GM12878 (cell line): ENCODE results near the gene SEMA4D. TPM values are rescaled to one million over a fixed set of nuclear protein-coding genes. Genes with fewer than 3 reads are reported as not detected.

Experiments used
- ATAC-seq: fragments of 200-7000 bp; cut with Tn5 transposase; 3 replicates; pipeline ENCODE4 v1.9.1; 2020; ENCODE audit warnings: mild to moderate bottlenecking, moderate library complexity
- BruUV-seq: library from RNA; stranded (reverse); fragments of 400-500 nt; replicated peaks from 2 replicates; lab custom pipeline; 2021; lab: Mats Ljungman, UMichigan
- CTCF ChIA-PET: fragments of 300-600 bp; sonication (Branson Sonifier 250); formaldehyde crosslinking; extraction: SDS; loops from one replicate; lab custom pipeline; 2021; ENCODE audit warnings: inconsistent platforms; lab: Yijun Ruan, JAX
- POLR2A ChIA-PET: fragments of 350-600 bp; formaldehyde crosslinking; extraction: SDS; loops from one replicate; lab custom pipeline; 2021; ENCODE audit warnings: inconsistent platforms; lab: Charles Lee
- RAD21 ChIA-PET: fragments of 300-600 bp; sonication (Branson Sonifier 250); formaldehyde crosslinking; loops from one replicate; lab custom pipeline; 2023; ENCODE audit warnings: antibody characterized with exemption; ENCODE audit not compliant: unreplicated experiment; lab: Charles Lee
- SMC1A ChIA-PET: fragments of 300-600 bp; sonication (Branson Sonifier 250); formaldehyde crosslinking; loops from one replicate; lab custom pipeline; 2023; ENCODE audit not compliant: unreplicated experiment, uncharacterized antibody; lab: Charles Lee
- DNase-seq: peaks from one replicate; pipeline ENCODE4 v3.0.0-alpha.2; 2011; ENCODE audit warnings: low read depth, low spot score
- FAIRE-seq: peaks from 3 replicates; lab custom pipeline; 2011; peaks lifted over from hg19 to GRCh38; lab: Jason Lieb, UNC
- H2AFZ ChIP-seq: 2 replicates; pipeline ENCODE4 v1.6.0; 2011; ENCODE audit warnings: low read depth, low read length, control low read depth; ENCODE audit not compliant: control insufficient read depth
- H3K27ac ChIP-seq: 2 replicates; pipeline ENCODE4 v1.5.1; 2011; ENCODE audit warnings: control low read depth; ENCODE audit not compliant: control insufficient read depth, insufficient read depth
- H3K27me3 ChIP-seq, 2 experiments: replicated peaks in 1 of 2; 2 replicates each; pipeline versions ENCODE4 v1.6.0 to v1.6.1; 2011; ENCODE audit warnings: low read length in 1 of 2; ENCODE audit not compliant: control insufficient read depth in 2 of 2, insufficient read depth in 2 of 2
- H3K36me3 ChIP-seq, 2 experiments: 2 replicates each; pipeline ENCODE4 v1.5.1; 2011; ENCODE audit warnings: low read length in 1 of 2; ENCODE audit not compliant: control insufficient read depth in 2 of 2, insufficient read depth in 2 of 2
- H3K4me1 ChIP-seq: 2 replicates; pipeline ENCODE4 v1.6.1; 2011; ENCODE audit warnings: mild to moderate bottlenecking, low read length, moderate library complexity, mixed read lengths; ENCODE audit not compliant: control insufficient read depth, insufficient read depth
- H3K4me2 ChIP-seq: 2 replicates; pipeline ENCODE4 v1.6.0; 2011; ENCODE audit warnings: control low read depth; ENCODE audit not compliant: control insufficient read depth, insufficient read depth
- H3K4me3 ChIP-seq: fragments of 200-600 bp; sonication (generic); 2 replicates; pipeline ENCODE4 v1.5.1; 2016
- H3K79me2 ChIP-seq: 2 replicates; pipeline ENCODE4 v1.6.0; 2011; ENCODE audit warnings: low read length; ENCODE audit not compliant: control insufficient read depth, insufficient read depth
- H3K9ac ChIP-seq: 2 replicates; pipeline ENCODE4 v1.8.0; 2011; ENCODE audit warnings: low read length, control low read depth, mixed read lengths; ENCODE audit not compliant: control insufficient read depth, insufficient read depth
- H3K9me3 ChIP-seq: replicated peaks from 3 replicates; pipeline ENCODE4 v1.5.1; 2011; ENCODE audit warnings: mild to moderate bottlenecking, low read length; ENCODE audit not compliant: control insufficient read depth, insufficient read depth
- H4K20me1 ChIP-seq: 2 replicates; pipeline ENCODE4 v1.6.0; 2011; ENCODE audit not compliant: control insufficient read depth, insufficient read depth
- BMI1 ChIP-seq: fragments of 450-650 bp; IDR thresholded peaks from 2 replicates; pipeline ENCODE4 v1.6.1; 2016; ENCODE audit warnings: mild to moderate bottlenecking, moderate library complexity, borderline replicate concordance
- CHD1 ChIP-seq: IDR thresholded peaks from 2 replicates; pipeline ENCODE4 v1.6.1; 2012; ENCODE audit warnings: low read depth, low read length, improper control_type of control experiment
- CUX1 ChIP-seq: IDR thresholded peaks from 2 replicates; pipeline ENCODE4 v1.6.1; 2012; ENCODE audit warnings: improper control_type of control experiment, low read depth, low read length; ENCODE audit not compliant: insufficient replicate concordance
- EGR1 ChIP-seq, 2 experiments: IDR thresholded peaks; 1 replicate in 1 of 2; 2 replicates in 1 of 2; pipeline ENCODE4 v1.6.1; 2011 to 2012; ENCODE audit warnings: low read depth in 2 of 2, low read length in 2 of 2, borderline replicate concordance in 1 of 2, mild to moderate bottlenecking in 1 of 2, moderate library complexity in 1 of 2
- EP300 ChIP-seq, 2 experiments: fragments of 150-350 bp in 1 of 2; IDR thresholded peaks; 2 replicates each; pipeline ENCODE4 v1.6.1; 2011 to 2012; ENCODE audit warnings: low read depth in 2 of 2, low read length in 2 of 2, borderline replicate concordance in 1 of 2, improper control_type of control experiment in 1 of 2, inconsistent platforms in 1 of 2; ENCODE audit not compliant: control insufficient read depth in 1 of 2
- IKZF2 ChIP-seq, 2 experiments: fragments of 450-650 bp; IDR thresholded peaks; 2 replicates each; pipeline ENCODE4 v1.6.1; 2017; ENCODE audit warnings: mild to moderate bottlenecking in 2 of 2, moderate library complexity in 2 of 2
- PAX5 ChIP-seq: IDR thresholded peaks from 2 replicates; pipeline ENCODE4 v1.6.1; 2011; ENCODE audit warnings: low read depth, low read length, borderline replicate concordance
- POLR2AphosphoS2 ChIP-seq: IDR thresholded peaks from 2 replicates; pipeline ENCODE4 v1.6.1; 2011; ENCODE audit warnings: low read depth, mild to moderate bottlenecking, low read length, improper control_type of control experiment, moderate library complexity
- RAD21 ChIP-seq: IDR thresholded peaks from 2 replicates; pipeline ENCODE4 v1.6.1; 2011; ENCODE audit warnings: mild to moderate bottlenecking, low read depth, low read length, moderate library complexity; ENCODE audit not compliant: insufficient read depth
- RB1 ChIP-seq: fragments of 450-650 bp; formaldehyde crosslinking; IDR thresholded peaks from 2 replicates; pipeline ENCODE4 v1.6.1; 2017; ENCODE audit warnings: mild to moderate bottlenecking, borderline replicate concordance
- SMARCA5 ChIP-seq: fragments of 450-650 bp; IDR thresholded peaks from 2 replicates; pipeline ENCODE4 v1.6.1; 2017; ENCODE audit warnings: mild to moderate bottlenecking
- YBX1 ChIP-seq: fragments of 450-650 bp; IDR thresholded peaks from 2 replicates; pipeline ENCODE4 v1.6.1; 2016; ENCODE audit warnings: antibody characterized with exemption
- WGBS: methylation state at CpG from one replicate; pipeline ENCODE4 v1.1.6; 2016; ENCODE audit warnings: low lambda C conversion rate; ENCODE audit not compliant: insufficient replicate concordance, insufficient coverage; ENCODE audit errors: missing lambda C conversion rate; 5-methylcytosine and 5-hydroxymethylcytosine counted together
- in situ Hi-C: fragments of 300-500 bp; cut with MboI; formaldehyde crosslinking; loops from 9 replicates; pipeline ENCODE4 v1.14.3; 2018; ENCODE audit warnings: mixed read lengths
- intact Hi-C: fragments of 100-400 bp; cut with micrococcal nuclease; formaldehyde crosslinking; loops from one replicate; pipeline ENCODE4 v1.14.2; 2022; ENCODE audit not compliant: unreplicated experiment
- polyA plus RNA-seq, 11 experiments: library from polyadenylated mRNA; depleted of rRNA in 4 of 11; unstranded in 6 of 11; stranded (reverse) in 5 of 11; fragments of >200 nt; fragmentation: Nextera tagmentation in 4 of 11; fragmentation: Illumina TruSeq in 1 of 11; extraction: Ambion mirVana in 4 of 11; extraction: Trizol in 1 of 11; gene quantifications; 1 replicate in 1 of 11; 2 replicates in 10 of 11; pipeline versions ENCODE4 v1.2.1 to v1.2.3, GENCODE V29; 2011 to 2016; ENCODE audit warnings: inconsistent platforms in 2 of 11, missing spikeins in 2 of 11, low read depth in 1 of 11
- total RNA-seq, 4 experiments: library from RNA; depleted of rRNA in 3 of 4; stranded (reverse); fragments of >200 nt in 3 of 4; fragmentation: Illumina TruSeq in 1 of 4; extraction: Trizol in 1 of 4; gene quantifications; 2 replicates each; pipeline versions ENCODE4 v1.2.1 to v1.2.3, GENCODE V29; 2013 to 2021
- TF ChIP-seq, protein P1 (sequence below): fragments of 450-650 bp; IDR thresholded peaks from 2 replicates; pipeline ENCODE4 v1.6.1; 2017; ENCODE audit warnings: low read depth, mild to moderate bottlenecking, moderate library complexity

The SEMA4D gene
- total and polyA plus RNA-seq, 10 of the 15 experiments (the other 5 are each of a cell fraction or from before 2014, with no cell fraction given): 15.1 to 136 (median 39.6) TPM

GRCh38 chr9:89407070-89407469 is 90.8 kb downstream of the SEMA4D start (continued):
- TF ChIP-seq SMARCA5: peak; percentile 92
- TF ChIP-seq, all 136 proteins: peak for 4

DNA sequence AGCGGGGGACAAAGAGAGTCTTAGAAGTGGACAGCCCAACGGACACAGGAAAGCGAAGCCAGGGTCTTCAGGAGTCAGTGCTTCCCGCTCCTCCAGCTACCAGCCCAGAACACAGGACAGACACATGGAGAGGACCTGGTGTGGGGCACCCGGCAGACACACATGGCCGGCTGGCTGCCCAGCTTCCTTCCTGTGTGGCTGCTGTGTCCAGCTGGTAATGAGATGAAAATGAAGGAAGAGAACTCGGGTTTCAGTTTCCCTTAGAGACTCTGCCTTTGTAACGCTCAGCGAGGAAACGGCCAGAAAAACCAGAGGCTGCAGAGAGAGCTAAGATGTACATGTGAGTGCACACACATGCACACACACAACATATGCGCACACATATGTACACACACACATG is 92.1 kb downstream of the SEMA4D start:
- no peak overlapping the region for H2AFZ ChIP-seq
- ChIA-PET SMC1A (interaction anchor here (0.8 to 4.1 kb wide), 8 partner anchors 9 to 143 kb away, joined by 3 to 46 read pairs (median 6); no protein-coding TSS in a partner anchor), CTCF (interaction anchor here (1.2 to 4.5 kb wide), 5 partner anchors 20 to 143 kb away, joined by 3 to 28 read pairs (median 6); no protein-coding TSS in a partner anchor), POLR2A (interaction anchor here (1.0 to 1.4 kb wide), 3 partner anchors 12 to 21 kb away, joined by 5 to 11 read pairs (median 5); no protein-coding TSS in a partner anchor), RAD21 (interaction anchor here (0.7 to 6.2 kb wide), 11 partner anchors 13 to 143 kb away, joined by 3 to 58 read pairs (median 3); no protein-coding TSS in a partner anchor)
- no peak for DNase-seq
- peak overlapping the region; percentile 69 for H3K9ac ChIP-seq
- no peaks in the 10 kb centered on the region for H3K27me3 ChIP-seq
- in situ Hi-C loops: no loop called here
- WGBS: under 1% methylated on average over 11 of the region's 11 CpGs
- intact Hi-C loops: loop anchor here (5.0 kb wide), 1 partner anchor 89 kb away; the partner anchor contains the start of gene SECISBP2
- peak overlapping the region; percentile 97 for H3K4me2 ChIP-seq
- no peaks in the 10 kb centered on the region for H4K20me1 ChIP-seq
- H3K36me3 ChIP-seq: peaks cover 27 to 30% of the 10 kb centered on the region in 2 experiments
- peaks cover 82% of the 10 kb centered on the region for H3K4me1 ChIP-seq
- ATAC-seq: peak; percentile 79
- FAIRE-seq: peak; percentile 68
- peak overlapping the region; percentile 95 for H3K27ac ChIP-seq
- peaks cover 61% of the 10 kb centered on the region for H3K79me2 ChIP-seq
- peaks cover 3% of the 10 kb centered on the region; the same call in 1 of the 3 replicates for H3K9me3 ChIP-seq
- no TSS peak for BruUV-seq
- peak overlapping the region; percentile 66; the same call in 1 of the 2 replicates for H3K4me3 ChIP-seq
- TF ChIP-seq RB1 (no peak), CUX1 (peak; percentile 11), PAX5 (peak; percentile 73; the same call in 1 of the 2 replicates), POLR2AphosphoS2 (0 out of 2 replicates have a peak, but pooled peaks have one; percentile 9), YBX1 (no peak), RAD21 (no peak), IKZF2 (IDR thresholded peaks at IDR 0.05) (peak; percentile 26 to 55; a peak in 2 of 4 replicates), EP300 (IDR thresholded peaks at IDR 0.05; ENCODE audit: borderline replicate concordance in 1 of 2, control insufficient read depth in 1 of 2, low read depth in 2 of 2, low read length in 2 of 2) (0 out of 4 replicates have a peak, but pooled peaks of 1 of the 2 experiments have one; percentile 19), CHD1 (no peak), BMI1 (no peak), EGR1 (IDR thresholded peaks at IDR 0.05; ENCODE audit: borderline replicate concordance in 1 of 2, low read depth in 2 of 2, low read length in 2 of 2) (peak in 1 of 2 experiments; percentile 29; a peak in 1 of 3 replicates)
- TF ChIP-seq, protein P1, sequence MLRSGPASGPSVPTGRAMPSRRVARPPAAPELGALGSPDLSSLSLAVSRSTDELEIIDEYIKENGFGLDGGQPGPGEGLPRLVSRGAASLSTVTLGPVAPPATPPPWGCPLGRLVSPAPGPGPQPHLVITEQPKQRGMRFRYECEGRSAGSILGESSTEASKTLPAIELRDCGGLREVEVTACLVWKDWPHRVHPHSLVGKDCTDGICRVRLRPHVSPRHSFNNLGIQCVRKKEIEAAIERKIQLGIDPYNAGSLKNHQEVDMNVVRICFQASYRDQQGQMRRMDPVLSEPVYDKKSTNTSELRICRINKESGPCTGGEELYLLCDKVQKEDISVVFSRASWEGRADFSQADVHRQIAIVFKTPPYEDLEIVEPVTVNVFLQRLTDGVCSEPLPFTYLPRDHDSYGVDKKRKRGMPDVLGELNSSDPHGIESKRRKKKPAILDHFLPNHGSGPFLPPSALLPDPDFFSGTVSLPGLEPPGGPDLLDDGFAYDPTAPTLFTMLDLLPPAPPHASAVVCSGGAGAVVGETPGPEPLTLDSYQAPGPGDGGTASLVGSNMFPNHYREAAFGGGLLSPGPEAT: no peak
